NCI-H2081 (cell line): ENCODE measurements around the gene BLM.
"Not testable (repeated sequence)": the region's sequence is repeated elsewhere in the genome, so short reads cannot be mapped to it uniquely, and the experiment has no call there.

Experiments
- DNase-seq, 2 experiments: peaks; one replicate each; lab custom pipeline; 2025; lab: John Stamatoyannopoulos, UW

BLM gene

GRCh38 chr15:90822204-90822955 lies 105.2 kb downstream of the BLM start:
- DNase-seq: no peak

- DNase-seq: no peak
Observed at GRCh38 chr15:90823455-90823974, 106.4 kb downstream of the BLM start.

GRCh38 chr15:90825115-90825899 lies 108.2 kb downstream of the BLM start:
- not testable (repeated sequence) for DNase-seq

- not testable (repeated sequence) for DNase-seq
Observed at GRCh38 chr15:90826206-90826885, 109.2 kb downstream of the BLM start.

- no peak for DNase-seq
Observed at GRCh38 chr15:90826886-90827435, 109.8 kb downstream of the BLM start.

- DNase-seq: no peak
Observed at GRCh38 chr15:90828111-90828510, 111.0 kb downstream of the BLM start.

- no peak for DNase-seq
Observed at GRCh38 chr15:90829126-90829525, 112.0 kb downstream of the BLM start.

GRCh38 chr15:90829942-90830440 lies 112.8 kb downstream of the BLM start:
- DNase-seq: no peak

GRCh38 chr15:90834626-90835025 lies 117.5 kb downstream of the BLM start:
- no peak for DNase-seq

- no peak for DNase-seq
Observed at GRCh38 chr15:90836296-90836871, 119.2 kb downstream of the BLM start.

- no peak for DNase-seq
Observed at GRCh38 chr15:90837094-90837493, 119.9 kb downstream of the BLM start.

- no peak for DNase-seq
Observed at GRCh38 chr15:90838139-90838538, 121.0 kb downstream of the BLM start.

GRCh38 chr15:90838544-90838943 lies 121.4 kb downstream of the BLM start:
- DNase-seq: no peak

GRCh38 chr15:90839187-90840071 lies 122.3 kb downstream of the BLM start:
- no peak for DNase-seq

- no peak for DNase-seq
Observed at GRCh38 chr15:90840157-90840855, 123.2 kb downstream of the BLM start.

- DNase-seq: no peak
Observed at GRCh38 chr15:90840954-90841353, 123.8 kb downstream of the BLM start.

- DNase-seq: no peak
Observed at GRCh38 chr15:90844696-90845095, 127.5 kb downstream of the BLM start.

GRCh38 chr15:90845201-90845949 lies 128.2 kb downstream of the BLM start:
- no peak for DNase-seq

- DNase-seq: not testable (repeated sequence)
Observed at GRCh38 chr15:90849424-90849823, 132.3 kb downstream of the BLM start.
